ENCODE results near the gene PEDS1. TPM values are rescaled to one million over a fixed set of nuclear protein-coding genes. Genes with fewer than 3 reads are reported as not detected.

Gene PEDS1
- total RNA-seq, 1 donor from 2014 or later, result 31.3 TPM

DNA sequence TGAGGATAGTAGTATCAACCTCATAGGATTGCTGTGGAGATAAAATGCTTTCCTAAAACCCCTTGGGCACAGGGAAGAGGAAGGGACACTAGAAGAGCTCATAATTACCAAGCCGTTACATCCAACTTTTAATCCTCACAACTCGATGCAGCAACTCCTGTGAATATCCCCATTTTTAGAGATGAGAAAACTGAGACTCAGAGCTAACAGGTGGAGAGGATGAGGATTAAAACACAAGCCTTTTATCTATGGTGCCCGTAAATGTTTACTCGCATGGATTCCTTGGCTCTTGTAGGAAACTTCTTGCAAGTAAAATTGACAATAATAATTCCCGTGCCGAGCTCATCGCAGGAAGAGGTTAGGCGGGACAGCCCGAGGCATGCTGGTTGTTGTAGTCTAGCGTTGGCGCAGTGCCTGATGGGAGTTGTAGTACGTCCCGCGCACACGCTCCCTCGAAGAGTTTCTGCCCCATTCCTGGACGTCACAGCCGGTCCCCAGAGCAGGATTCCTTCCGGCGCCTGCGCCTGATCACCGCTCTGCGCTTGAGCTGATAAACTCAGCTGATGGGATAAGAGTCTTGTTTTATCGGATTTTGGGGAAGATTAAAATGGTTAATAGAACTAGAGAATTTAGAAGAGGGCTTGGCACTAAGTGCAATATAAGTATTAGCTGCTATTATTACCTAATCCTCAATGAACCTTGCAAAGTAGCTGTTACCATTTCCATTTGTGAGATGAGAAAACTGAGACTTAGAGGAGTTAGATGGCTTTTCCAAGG is 37.7 kb downstream of the PEDS1 start:
- ATAC-seq (peak; percentile 94), DNase-seq (peak; percentile 96)
- intact Hi-C loops (cut with DNase I), result no loop called here
- TF ChIP-seq, protein P1, sequence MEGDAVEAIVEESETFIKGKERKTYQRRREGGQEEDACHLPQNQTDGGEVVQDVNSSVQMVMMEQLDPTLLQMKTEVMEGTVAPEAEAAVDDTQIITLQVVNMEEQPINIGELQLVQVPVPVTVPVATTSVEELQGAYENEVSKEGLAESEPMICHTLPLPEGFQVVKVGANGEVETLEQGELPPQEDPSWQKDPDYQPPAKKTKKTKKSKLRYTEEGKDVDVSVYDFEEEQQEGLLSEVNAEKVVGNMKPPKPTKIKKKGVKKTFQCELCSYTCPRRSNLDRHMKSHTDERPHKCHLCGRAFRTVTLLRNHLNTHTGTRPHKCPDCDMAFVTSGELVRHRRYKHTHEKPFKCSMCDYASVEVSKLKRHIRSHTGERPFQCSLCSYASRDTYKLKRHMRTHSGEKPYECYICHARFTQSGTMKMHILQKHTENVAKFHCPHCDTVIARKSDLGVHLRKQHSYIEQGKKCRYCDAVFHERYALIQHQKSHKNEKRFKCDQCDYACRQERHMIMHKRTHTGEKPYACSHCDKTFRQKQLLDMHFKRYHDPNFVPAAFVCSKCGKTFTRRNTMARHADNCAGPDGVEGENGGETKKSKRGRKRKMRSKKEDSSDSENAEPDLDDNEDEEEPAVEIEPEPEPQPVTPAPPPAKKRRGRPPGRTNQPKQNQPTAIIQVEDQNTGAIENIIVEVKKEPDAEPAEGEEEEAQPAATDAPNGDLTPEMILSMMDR (IDR thresholded peaks at IDR 0.05), result no peak
- peak overlapping the region; percentile 52 for H3K4me3 ChIP-seq
- no peaks in the 10 kb centered on the region for H3K36me3 ChIP-seq
- H3K4me1 ChIP-seq, result peaks cover 32% of the 10 kb centered on the region
- no peaks in the 10 kb centered on the region for H3K27me3 ChIP-seq
- H3K27ac ChIP-seq, result peak overlapping the region; percentile 62
- no peaks in the 10 kb centered on the region for H3K9me3 ChIP-seq

DNA sequence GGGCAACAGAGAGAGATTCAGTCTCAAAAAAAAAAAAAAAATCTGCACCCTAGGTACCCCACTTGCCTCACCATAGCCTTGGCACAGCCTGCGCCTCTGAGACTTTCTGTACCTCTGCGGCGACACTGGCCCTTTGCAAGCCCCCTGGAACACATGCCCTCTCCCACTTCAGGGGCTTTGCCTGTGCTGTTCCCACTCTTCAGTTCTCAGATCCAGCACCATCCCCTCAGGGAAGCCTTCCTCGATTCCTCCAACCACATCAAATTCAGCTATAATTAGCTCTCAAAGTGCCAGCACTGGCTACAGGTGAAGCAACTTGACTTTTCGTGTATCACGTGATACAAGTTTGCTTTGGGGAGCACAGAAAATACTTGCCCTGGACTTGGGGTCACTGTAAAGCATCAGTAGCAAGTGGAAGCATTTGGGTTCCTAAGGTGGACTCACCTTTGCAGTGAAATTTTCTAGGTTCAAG is 38.4 kb downstream of the PEDS1 start:
- H3K4me3 ChIP-seq, result peak overlapping the region; percentile 52
- intact Hi-C loops (cut with DNase I), result no loop called here
- no peak for DNase-seq

DNA sequence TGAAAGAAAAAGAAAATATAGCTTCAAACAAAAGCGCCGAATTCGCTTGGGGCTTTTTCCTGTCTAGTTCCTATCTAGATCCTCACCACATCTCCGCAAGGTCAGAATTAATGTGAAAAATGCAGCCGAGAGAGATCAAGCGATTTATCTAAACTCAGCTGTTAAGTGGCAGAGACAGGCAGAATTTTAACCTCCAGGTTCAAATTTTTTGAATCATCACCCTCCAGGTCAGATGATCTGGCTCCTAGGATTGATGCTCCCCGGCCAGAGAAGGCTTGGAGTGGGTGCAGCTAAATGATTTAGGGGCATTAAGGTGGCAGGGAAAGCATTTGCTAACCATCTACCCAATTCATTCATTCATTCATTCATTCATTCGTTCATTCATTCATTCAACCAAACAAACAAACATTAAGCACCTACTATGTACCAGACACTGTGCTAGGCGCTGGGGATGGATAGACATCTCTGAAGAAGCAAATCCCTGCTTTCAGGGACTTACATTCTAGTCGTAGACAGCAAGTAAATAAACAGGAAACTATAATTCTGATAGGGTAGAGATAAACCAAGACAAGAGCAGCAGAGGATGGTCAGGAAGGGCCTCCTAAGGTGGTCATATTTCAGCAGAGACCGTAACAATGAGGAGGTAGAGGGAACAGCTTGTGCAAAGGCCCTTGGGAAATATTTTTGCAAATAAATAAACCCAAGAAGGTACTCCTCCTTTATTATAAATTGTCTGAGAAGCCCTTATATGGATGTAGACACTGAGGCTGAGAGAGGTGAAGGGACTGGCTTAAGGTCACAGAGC is 39.9 kb downstream of the PEDS1 start:
- H3K9me3 ChIP-seq, result no peaks in the 10 kb centered on the region
- DNase-seq (no peak), ATAC-seq (no peak)
- TF ChIP-seq, protein P1 (IDR thresholded peaks at IDR 0.05), result no peak
- peak overlapping the region; percentile 86 for H3K4me3 ChIP-seq
- H3K27ac ChIP-seq, result peak overlapping the region; percentile 93
- no peaks in the 10 kb centered on the region for H3K27me3 ChIP-seq
- no peaks in the 10 kb centered on the region for H3K36me3 ChIP-seq
- intact Hi-C loops (cut with DNase I), result no loop called here
- H3K4me1 ChIP-seq, result peaks cover 51% of the 10 kb centered on the region

More for the DNA sequence above, 38.4 kb downstream of the PEDS1 start:
- ATAC-seq, result no peak
- TF ChIP-seq, protein P1 (IDR thresholded peaks at IDR 0.05), result no peak
- H3K4me1 ChIP-seq, result peaks cover 36% of the 10 kb centered on the region
- no peaks in the 10 kb centered on the region for H3K9me3 ChIP-seq
- H3K36me3 ChIP-seq, result no peaks in the 10 kb centered on the region
- H3K27ac ChIP-seq, result peak overlapping the region; percentile 59
- no peaks in the 10 kb centered on the region for H3K27me3 ChIP-seq

DNA sequence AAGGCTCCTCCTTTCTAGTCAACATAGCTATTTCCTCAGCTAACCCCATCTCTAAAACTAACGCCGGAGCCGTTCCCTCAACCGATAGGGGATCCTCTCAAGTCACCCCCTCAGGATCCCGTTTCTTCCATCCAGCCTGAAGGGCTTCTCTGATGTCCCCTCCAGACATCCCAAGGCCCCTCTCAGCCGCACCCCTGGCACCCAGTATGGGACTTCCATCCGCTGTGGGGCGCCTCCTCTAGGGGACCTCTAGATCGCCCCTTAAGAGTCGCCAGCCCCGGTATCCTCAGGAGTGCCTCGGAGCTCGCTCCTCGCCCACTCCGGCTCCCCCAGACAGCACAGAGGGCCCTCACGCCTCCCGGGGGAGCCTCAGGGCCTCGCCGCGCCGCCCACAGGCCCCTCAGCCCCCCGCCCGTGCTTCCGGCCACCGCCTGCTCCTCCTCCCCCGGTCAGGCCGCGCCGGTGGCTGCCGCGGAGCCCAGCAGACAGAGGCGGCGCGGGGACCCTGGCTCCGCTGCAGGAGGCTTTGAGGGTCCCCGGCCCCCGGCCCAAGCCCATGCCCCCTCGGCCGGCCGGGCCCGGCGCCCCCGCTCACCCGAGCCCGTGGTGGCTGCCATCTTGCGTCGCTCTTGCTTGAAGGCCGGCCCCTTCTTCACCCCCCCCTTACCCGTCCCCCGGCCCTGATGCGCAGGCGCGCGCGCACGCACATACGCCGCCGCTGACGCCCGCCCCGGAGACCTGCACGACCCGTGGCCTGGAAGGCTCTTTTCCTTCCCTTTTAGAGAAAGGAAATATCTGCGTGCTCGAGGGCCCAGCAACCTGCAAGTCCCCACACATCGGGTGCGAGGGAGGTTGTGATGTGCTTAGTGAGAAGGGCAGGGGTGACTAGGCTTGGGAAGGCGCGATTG is 40.8 kb downstream of the PEDS1 start, which contains the start of gene UBE2V1:
TSS of gene UBE2V1 (minus strand) at position 639 of the 908 bp plus-strand sequence. CDS start at position 617, 22 bp downstream.
- peak within 1 kb of the TSS; percentile 93 for H3K27ac ChIP-seq
- no peaks in the 10 kb centered on the region for H3K36me3 ChIP-seq
- ATAC-seq (peak; percentile 91), DNase-seq (peak; percentile 96)
- TF ChIP-seq, protein P1 (IDR thresholded peaks at IDR 0.05), result peak; percentile 41
- intact Hi-C loops (cut with DNase I), result no loop called here
- H3K4me3 ChIP-seq, result peak within 1 kb of the TSS; percentile 86
- H3K9me3 ChIP-seq, result no peaks in the 10 kb centered on the region
- peaks cover 59% of the 10 kb centered on the region for H3K4me1 ChIP-seq
- no peaks in the 10 kb centered on the region for H3K27me3 ChIP-seq

Measured in upper lobe of right lung (tissue), 1 donor.